GM12801 (cell line): Measurements from ENCODE around the gene BPIFA1.

Experiments used
- CTCF ChIP-seq: IDR thresholded peaks from one replicate; pipeline ENCODE4 v1.5.1; 2011; ENCODE audit warnings: control low read depth; ENCODE audit not compliant: insufficient read length; ENCODE audit errors: extremely low read depth

Gene BPIFA1

GRCh38 chr20:33239418-33239817 lies 3.6 kb downstream of the BPIFA1 start:
- TF ChIP-seq CTCF, result no peak

GRCh38 chr20:33239979-33240736 lies 4.4 kb downstream of the BPIFA1 start:
- no peak for TF ChIP-seq CTCF

- TF ChIP-seq CTCF, result no peak
These were observed 5.1 kb downstream of the BPIFA1 start for GRCh38 chr20:33240923-33241322.

GRCh38 chr20:33242319-33243100 lies 6.7 kb downstream of the BPIFA1 start:
- no peak for TF ChIP-seq CTCF

GRCh38 chr20:33246077-33246476 lies 10.3 kb downstream of the BPIFA1 start:
- TF ChIP-seq CTCF, result no peak

GRCh38 chr20:33249456-33249855 lies 13.7 kb downstream of the BPIFA1 start:
- TF ChIP-seq CTCF, result no peak

GRCh38 chr20:33250666-33251065 lies 14.9 kb downstream of the BPIFA1 start:
- no peak for TF ChIP-seq CTCF
